H7 (cell line): Measurements from ENCODE around the gene AMOTL2. TPM values are rescaled to one million over a fixed set of nuclear protein-coding genes. Genes with fewer than 3 reads are reported as not detected.
A peak's percentile ranks its signal among the peaks of the same experiment; 100 is the strongest.

Experiments
- DNase-seq: peaks from one replicate; pipeline ENCODE4 v3.0.0; 2012
- H3K27me3 ChIP-seq: 2 replicates; pipeline ENCODE4 v1.6.0; 2011; ENCODE audit warnings: mild to moderate bottlenecking, low read length; ENCODE audit not compliant: control insufficient read depth, insufficient read depth
- H3K36me3 ChIP-seq: replicated peaks from 2 replicates; pipeline ENCODE4 v1.5.1; 2011; ENCODE audit warnings: low read length; ENCODE audit not compliant: control insufficient read depth, insufficient read depth
- H3K4me3 ChIP-seq: 2 replicates; pipeline ENCODE4 v1.5.1; 2011; ENCODE audit warnings: low read depth, mild to moderate bottlenecking, control low read depth, low read length, moderate library complexity; ENCODE audit not compliant: insufficient read depth
- total RNA-seq: library from RNA; depleted of rRNA; stranded (reverse); fragments of >200 nt; shearing (Covaris generic); gene quantifications from 2 replicates; pipeline ENCODE4 v1.2.3, GENCODE V29; 2014

The AMOTL2 gene
- total RNA-seq, 1 experiment from 2014 or later: 54.5 TPM

GRCh38 chr3:134373271-134374104 is 759 bp downstream of the AMOTL2 start:
- DNase-seq: peak; percentile 96
- Histone ChIP-seq H3K36me3 (peaks cover 23% of the 10 kb centered on the region), H3K4me3 (peak overlapping the region; percentile 88)

DNA sequence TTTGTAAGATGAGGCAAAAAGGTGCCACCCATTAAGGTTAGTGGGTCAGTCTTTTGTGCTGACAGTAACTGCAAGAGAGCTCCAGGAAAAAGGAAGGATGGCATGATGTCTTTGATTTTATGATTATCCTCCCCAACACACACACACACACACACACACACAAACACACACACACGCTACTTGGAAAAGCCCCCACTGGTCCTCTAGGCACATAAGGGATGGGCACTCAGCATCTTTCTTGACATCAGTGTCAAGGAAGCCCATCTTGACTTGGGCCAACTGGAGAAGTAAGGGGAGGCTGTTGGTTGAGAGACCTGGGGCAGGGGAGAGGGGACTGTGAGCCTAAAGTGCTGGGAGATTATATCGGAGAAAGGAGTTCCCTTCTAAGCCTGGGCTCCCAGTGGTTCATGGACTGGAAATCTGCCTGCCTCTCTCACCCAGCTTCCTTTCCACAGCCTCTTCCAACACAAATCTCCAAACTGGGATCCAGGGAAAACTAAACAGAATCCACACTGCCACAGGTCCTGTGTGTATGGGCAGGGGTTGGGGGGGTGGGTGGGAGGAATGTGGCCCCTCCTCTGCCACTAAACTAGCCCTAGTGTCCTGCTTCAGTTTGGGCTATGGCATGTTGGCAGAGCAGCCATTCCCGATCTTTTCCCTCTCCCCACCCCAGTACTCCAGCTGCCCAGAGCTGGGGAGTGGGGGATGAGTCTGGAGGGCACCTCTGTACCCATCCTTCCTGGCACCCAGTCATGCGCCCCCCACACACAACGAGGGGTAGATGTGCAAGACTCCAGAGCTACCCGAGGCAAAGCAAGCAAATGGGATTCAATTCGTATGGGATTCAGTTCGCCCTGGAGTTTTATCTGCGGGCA is 1.6 kb downstream of the AMOTL2 start:
- no peak for DNase-seq
- peaks cover 25% of the 10 kb centered on the region for H3K36me3 ChIP-seq
- H3K4me3 ChIP-seq: peak overlapping the region; percentile 88
- peaks cover 17% of the 10 kb centered on the region for H3K27me3 ChIP-seq

More at GRCh38 chr3:134373271-134374104, 759 bp downstream of the AMOTL2 start:
- peaks cover 20% of the 10 kb centered on the region for H3K27me3 ChIP-seq

- Histone ChIP-seq H3K4me3 (no peak overlapping the region), H3K36me3 (peaks cover 31% of the 10 kb centered on the region), H3K27me3 (peaks cover 11% of the 10 kb centered on the region)
- DNase-seq: peak; percentile 51
Measured at GRCh38 chr3:134371542-134372324, 2.5 kb downstream of the AMOTL2 start.

DNA sequence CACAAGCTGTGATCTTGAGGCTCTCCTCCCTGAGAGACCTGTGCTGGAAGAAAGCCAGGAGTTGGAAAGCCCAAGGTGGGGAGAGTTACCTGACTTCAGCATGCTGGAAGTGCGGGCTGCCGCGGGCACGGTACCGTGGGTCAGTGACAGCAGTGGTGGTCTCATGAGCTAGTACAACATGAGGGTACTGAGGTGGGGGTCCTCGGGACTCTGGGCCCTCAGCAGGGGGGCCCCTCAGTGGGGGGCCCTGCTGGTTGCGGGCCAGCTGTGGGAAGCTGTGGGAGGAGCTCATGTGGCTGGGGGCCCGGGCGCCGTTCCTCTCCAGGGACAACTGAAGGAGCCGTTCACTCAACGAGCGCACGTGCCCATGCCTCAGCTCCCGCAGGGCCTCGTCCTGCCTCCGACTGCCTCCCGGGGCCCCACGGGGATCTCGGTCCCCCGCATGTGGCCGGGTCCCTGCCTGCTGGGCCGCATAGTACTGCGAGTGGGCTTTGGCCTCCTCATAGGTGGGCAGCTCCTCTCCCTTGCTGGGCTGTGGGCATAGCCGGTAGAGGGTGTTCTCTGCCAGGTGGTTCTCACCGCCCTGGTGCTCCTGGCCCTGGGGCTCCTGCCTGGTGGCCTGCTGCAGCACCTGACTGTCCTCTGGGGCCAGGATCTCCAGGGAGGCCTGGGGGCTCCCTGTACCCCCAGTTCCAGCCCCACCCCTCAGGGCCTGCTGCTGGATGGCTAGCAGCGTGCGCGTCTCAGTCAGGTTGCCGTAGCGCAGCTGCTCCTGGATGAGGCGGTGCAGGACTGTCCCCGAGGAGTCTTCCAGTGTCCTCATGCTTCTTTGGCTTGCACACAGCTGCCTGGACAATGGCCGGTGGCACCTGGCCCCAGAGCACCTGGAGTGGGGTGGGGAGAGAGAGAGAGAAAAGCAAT is 3.4 kb downstream of the AMOTL2 start:
- peak; percentile 67 for DNase-seq
- no peak overlapping the region for H3K4me3 ChIP-seq
- H3K36me3 ChIP-seq: peaks cover 39% of the 10 kb centered on the region
- peaks cover 5% of the 10 kb centered on the region; the same call in 1 of the 2 replicates for H3K27me3 ChIP-seq

DNA sequence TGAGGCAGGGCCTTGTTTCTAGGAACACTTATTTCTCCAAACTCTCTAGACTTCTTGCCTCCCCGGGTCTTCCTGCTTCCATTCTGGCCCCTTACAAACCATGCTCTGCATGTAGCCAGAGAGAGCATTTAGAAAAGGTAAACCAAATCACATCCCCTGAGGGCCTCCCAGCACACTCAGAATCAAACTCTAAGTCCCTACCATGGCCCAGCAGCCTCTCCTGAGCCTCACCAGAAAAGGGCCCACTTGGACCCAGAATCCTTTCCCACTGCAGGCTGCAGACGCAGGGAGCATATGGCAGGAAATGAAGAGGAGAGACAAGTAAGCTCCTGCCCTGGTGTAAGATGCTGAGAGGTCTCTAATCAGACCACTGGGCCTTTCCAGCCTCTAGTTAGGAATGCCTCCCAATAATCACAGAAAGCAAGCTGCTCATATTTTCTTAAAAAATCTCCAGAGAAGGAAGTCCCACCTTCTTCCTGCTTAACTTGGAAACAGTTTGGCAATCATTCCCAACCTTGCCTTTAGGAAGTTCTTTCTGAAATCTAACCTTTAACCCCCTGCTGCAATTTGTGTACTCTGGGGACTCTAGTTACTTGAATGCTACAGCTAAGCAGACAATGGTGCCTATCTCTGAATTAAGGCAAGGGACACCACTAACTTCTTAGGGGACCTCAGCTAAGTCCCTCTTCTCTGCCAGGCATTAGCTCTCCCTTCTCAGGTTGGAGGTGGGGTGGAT is 4.2 kb downstream of the AMOTL2 start:
- Histone ChIP-seq H3K36me3 (peaks cover 47% of the 10 kb centered on the region), H3K4me3 (no peak overlapping the region)
- no peak for DNase-seq

DNA sequence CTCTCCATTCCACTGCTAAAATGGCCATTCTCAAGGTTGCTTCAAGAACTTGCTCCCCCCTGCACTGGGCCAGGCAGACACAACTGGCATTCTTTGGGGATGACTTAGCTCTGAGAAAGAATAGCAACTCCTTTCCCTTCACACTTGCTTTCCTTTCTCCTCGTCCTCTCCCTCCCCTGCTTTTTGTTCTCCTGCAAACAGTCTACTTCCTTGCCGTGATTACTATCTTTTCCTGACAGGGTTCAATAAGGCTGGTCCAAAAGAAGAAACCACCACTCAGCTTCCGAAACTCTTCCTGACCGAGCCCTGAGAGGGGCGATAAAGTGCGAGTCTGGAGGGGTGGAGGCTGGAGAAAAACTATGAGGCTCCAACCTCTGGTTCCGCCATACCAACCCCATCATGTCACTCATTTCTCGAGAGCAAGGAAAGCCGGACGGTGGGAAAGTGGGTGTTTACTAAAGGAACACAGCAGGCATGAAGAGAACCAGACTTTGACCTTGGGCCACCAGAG is 5.0 kb downstream of the AMOTL2 start:
- Histone ChIP-seq H3K27me3 (peaks cover 3% of the 10 kb centered on the region; the same call in 1 of the 2 replicates), H3K4me3 (no peak overlapping the region), H3K36me3 (peaks cover 47% of the 10 kb centered on the region)
- no peak for DNase-seq

More for the DNA sequence above, 4.2 kb downstream of the AMOTL2 start:
- peaks cover 3% of the 10 kb centered on the region; the same call in 1 of the 2 replicates for H3K27me3 ChIP-seq

- no peak for DNase-seq
- Histone ChIP-seq H3K27me3 (peaks cover 3% of the 10 kb centered on the region; the same call in 1 of the 2 replicates), H3K36me3 (peaks cover 47% of the 10 kb centered on the region), H3K4me3 (no peak overlapping the region)
Measured at GRCh38 chr3:134368751-134369105, 5.5 kb downstream of the AMOTL2 start.

DNA sequence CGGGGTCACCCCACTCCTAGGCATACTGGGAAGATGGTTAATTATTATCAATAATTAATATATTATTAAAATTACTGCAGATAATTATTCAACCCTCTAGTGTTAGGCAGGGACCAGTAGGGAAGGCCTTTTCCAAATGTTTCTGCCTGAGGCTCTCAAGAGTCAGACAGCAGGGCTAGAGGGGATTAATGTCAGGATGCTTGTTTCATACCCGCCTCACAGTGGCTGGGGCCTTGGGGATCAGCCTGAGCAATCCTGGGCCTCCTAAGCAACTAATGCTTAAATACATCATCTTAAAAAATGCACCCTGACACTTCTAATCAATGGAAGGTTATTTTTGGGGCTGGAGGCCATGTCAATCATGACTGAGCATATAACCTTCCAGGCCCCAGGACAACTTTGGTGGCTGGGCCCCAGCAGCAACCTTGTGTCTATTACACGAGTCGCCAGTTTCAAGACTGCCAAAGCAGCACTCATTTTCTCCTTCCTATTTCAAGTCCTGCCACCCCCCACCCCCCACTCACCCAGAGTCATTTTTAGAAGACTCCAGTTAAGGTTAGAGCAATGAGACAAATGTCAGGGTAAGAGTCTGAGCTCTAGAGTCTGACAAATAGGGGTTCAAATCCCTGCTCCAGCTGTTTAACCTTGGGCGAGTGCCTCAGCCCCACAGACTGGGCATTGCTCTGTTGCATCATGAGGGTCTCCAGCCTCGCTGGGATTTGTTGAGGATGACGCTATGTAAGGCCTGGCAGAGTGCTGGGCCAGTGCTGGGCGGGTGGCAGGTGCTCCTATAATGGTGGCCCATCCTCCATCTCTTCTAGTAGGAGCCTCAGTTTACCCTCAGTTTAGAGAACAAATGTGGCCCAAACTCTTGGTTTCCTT is 6.1 kb downstream of the AMOTL2 start:
- Histone ChIP-seq H3K4me3 (no peak overlapping the region), H3K36me3 (peaks cover 51% of the 10 kb centered on the region), H3K27me3 (peaks cover 3% of the 10 kb centered on the region; the same call in 1 of the 2 replicates)
- DNase-seq: no peak

- H3K27me3 ChIP-seq: no peaks in the 10 kb centered on the region
- DNase-seq: peak; percentile 61
- H3K36me3 ChIP-seq: peaks cover 57% of the 10 kb centered on the region
- no peak overlapping the region for H3K4me3 ChIP-seq
Measured at GRCh38 chr3:134366928-134367811, 7.1 kb downstream of the AMOTL2 start.

DNA sequence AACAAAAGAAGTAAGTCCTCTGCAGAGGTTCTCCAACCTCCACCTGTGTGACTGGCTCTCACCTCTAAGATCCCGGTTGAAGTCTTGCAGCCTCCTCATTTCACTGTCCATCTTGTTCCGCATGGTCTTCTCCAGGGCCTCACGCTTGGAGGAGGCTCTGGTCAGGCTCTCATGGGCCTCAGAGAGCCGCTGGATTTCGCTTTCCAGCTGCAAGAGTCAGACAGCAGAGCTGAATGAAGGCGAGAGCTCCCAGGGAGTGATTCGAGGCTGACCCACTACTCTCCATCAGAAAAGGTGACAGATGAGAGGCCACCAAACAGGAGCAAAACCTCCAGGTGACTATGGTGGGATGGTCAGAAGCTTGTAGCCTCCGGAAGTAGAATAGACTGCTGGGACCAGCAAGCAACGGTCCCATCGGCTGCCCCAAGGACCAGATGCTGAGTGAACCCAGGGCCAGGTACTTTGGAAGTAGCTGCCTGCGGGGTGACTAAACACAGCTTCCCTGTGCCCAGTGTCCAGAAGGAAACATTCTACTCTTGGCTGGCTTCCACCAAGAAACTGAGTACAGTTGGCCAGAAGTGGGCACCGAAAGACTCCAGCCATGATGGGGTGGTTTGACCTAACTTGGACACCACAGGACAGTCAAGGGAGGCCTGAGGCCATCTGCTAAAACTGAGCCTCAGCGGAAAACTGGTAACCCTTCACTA is 7.9 kb downstream of the AMOTL2 start:
- DNase-seq: no peak
- H3K4me3 ChIP-seq: no peak overlapping the region
- peaks cover 64% of the 10 kb centered on the region for H3K36me3 ChIP-seq
- H3K27me3 ChIP-seq: no peaks in the 10 kb centered on the region

DNA sequence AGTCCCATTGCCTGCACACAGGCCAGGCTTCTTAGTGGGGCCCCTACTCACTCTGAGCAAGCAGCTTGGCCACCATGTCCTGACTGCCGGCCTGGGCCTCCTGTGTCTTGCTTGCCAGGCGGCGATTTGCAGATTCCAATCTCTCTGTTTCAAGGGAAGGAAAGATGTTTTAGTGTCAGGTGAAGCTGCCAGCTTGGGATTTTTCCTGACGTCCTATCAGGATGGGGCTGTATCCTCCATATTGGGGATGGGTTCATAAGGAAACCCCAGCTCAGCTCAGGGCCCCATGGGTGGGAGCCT is 8.5 kb downstream of the AMOTL2 start:
- Histone ChIP-seq H3K36me3 (peaks cover 66% of the 10 kb centered on the region), H3K27me3 (no peaks in the 10 kb centered on the region), H3K4me3 (no peak overlapping the region)
- DNase-seq: no peak
